Ovary (tissue), 9 donors: ENCODE measurements around the gene C1orf167. TPM values are rescaled to one million over a fixed set of nuclear protein-coding genes. Genes with fewer than 3 reads are reported as not detected.
"Not testable (repeated sequence)": the region's sequence is repeated elsewhere in the genome, so short reads cannot be mapped to it uniquely, and the experiment has no call there.

Experiments
- DNase-seq, 5 donors: peaks; one replicate each; pipeline ENCODE4 v3.0.0-alpha.2; 2019 to 2020
- H3K27ac ChIP-seq, 2 donors: fragments of 200-600 bp; one replicate each; pipeline versions ENCODE4 v1.5.1 to v1.8.0; 2019 to 2022
- H3K27me3 ChIP-seq: fragments of 200-600 bp; one replicate; pipeline ENCODE4 v1.8.0; 2022
- H3K36me3 ChIP-seq: fragments of 200-600 bp; sonication (generic); one replicate; pipeline ENCODE4 v1.5.1; 2019
- H3K4me1 ChIP-seq: one replicate; pipeline ENCODE4 v1.8.1; 2013; ENCODE audit warnings: mild to moderate bottlenecking, moderate library complexity; ENCODE audit not compliant: insufficient read depth
- H3K4me3 ChIP-seq: fragments of 200-600 bp; sonication (generic); one replicate; pipeline ENCODE4 v1.5.1; 2017
- H3K9me3 ChIP-seq, 2 donors: fragments of 200-600 bp in 1 of 2; sonication (generic) in 1 of 2; one replicate each; pipeline versions ENCODE4 v1.5.1 to v1.8.1; 2013 to 2019; ENCODE audit warnings: mild to moderate bottlenecking in 1 of 2, moderate library complexity in 1 of 2
- CTCF ChIP-seq, 3 donors: fragments of 450-650 bp in 2 of 3; fragments of 200-600 bp in 1 of 3; IDR thresholded peaks; one replicate each; pipeline versions ENCODE4 v1.5.1 to v1.8.0; 2016 to 2022; ENCODE audit warnings: antibody characterized with exemption in 3 of 3, mild to moderate bottlenecking in 1 of 3
- EP300 ChIP-seq: sonication (generic); formaldehyde crosslinking; IDR thresholded peaks from one replicate; pipeline ENCODE4 v1.6.1; 2017; ENCODE audit warnings: antibody characterized with exemption
- POLR2A ChIP-seq: fragments of 450-650 bp; IDR thresholded peaks from one replicate; pipeline ENCODE4 v1.6.1; 2017; ENCODE audit warnings: antibody characterized with exemption, mild to moderate bottlenecking, moderate library complexity
- WGBS, 3 donors: extraction: QIAGEN DNeasy Blood & Tissue Kit in 1 of 3; methylation state at CpG; one replicate each; pipeline versions ENCODE4 v1.1.5 to v1.1.7; 2013 to 2017; 5-methylcytosine and 5-hydroxymethylcytosine counted together
- intact Hi-C, 4 donors: fragments of 100-400 bp; cut with DNase I; formaldehyde crosslinking; loops; one replicate each; pipeline versions ENCODE4 v1.11.0 to v1.15.1; 2022 to 2023
- polyA plus RNA-seq, 2 donors: library from polyadenylated mRNA; stranded (reverse); fragments of 200-250 nt in 1 of 2; fragments of 350-450 nt in 1 of 2; fragmentation: Illumina TruSeq in 1 of 2; extraction: RNeasy Lipid Tissue Mini Kit (QIAGEN cat#74804) in 1 of 2; gene quantifications; one replicate each; pipeline ENCODE4 v1.2.3, GENCODE V29; 2013 to 2014
- total RNA-seq, 7 donors: library from RNA; depleted of rRNA in 2 of 7; stranded (reverse); fragments of >200 nt in 2 of 7; fragmentation: NEBNext Ultra II Directional in 3 of 7; extraction: Animal tissue kit (Norgen Biotek cat#: 25700) in 3 of 7; gene quantifications; one replicate each; pipeline versions ENCODE4 v1.1.0 to v1.2.4, GENCODE V29; 2016 to 2023
- donor health status: DM: no; HTN: no; CAD: no; lungs with moderate emphysema.
- donor health status: DM: no; HTN: no; CAD: no.
- donor health status: Bipolar disorder and iron deficiency.
- donor health status: DM: yes; HTN: yes; CAD: no.
- donor health status: DM: no; HTN: no; CAD: no.
- donor health status: DM: yes; HTN: yes; CAD: no.

C1orf167 gene
- total and polyA plus RNA-seq, 9 donors: 0.48 to 4.4 (median 1.4) TPM; not detected in 2

DNA sequence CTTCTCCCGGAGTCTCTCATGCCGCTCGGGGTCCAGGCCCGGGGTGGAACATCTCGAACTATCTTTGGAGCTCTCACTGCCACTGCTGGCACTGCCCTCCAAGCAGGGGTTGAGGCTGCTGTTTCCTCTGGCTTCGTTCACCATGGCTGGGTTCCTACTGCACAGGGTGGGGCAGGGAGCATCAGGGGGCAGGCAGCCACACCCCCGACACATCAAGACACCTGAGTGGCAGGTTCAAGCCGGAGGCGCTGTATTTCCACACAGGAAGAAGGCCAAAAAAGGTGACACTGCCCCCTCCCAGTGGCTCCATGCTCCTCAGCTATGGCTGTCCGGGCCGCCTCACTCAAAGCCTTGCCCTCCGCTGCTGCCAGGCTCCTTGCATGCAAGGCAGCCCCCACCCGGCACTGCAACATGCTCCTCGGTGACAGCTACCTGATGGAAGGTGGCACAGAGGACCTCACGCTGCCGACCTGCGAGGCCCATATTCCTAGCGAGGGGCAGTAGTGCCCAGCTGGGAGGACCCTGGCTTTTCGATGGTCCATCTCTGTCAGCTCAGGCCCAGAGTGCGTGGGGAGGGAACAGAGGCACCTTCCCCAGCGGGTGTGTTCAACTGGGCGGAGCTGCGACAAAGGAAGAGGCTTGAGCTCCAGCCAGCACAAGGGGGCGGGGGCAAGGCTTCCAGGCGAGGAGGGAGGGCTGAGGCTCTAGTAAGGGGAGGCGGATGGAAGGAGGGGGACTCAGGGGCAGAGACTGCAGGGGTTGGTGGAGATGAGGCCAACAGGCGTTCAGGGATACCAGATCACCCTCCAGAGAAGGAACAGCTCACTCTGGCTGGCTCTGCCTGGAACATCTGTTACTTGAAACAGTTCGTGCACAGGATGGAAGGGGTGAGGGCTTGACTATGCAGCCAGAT lies 41.2 kb downstream of the C1orf167 start:
- no peaks in the 10 kb centered on the region for H3K36me3 ChIP-seq
- H3K4me1 ChIP-seq: peaks cover 4% of the 10 kb centered on the region
- DNase-seq: peak; percentile 96 to 98 (median 97)
- peak overlapping the region; percentile 95 to 96 for H3K27ac ChIP-seq
- H3K4me3 ChIP-seq: peak overlapping the region; percentile 62
- TF ChIP-seq POLR2A: peak; percentile 76
- TF ChIP-seq EP300: no peak
- intact Hi-C loops: loop anchor here in 1 of 4 donors (2.0 kb wide), 1 partner anchor 16 kb away; no protein-coding TSS in a partner anchor
- no peaks in the 10 kb centered on the region for H3K27me3 ChIP-seq
- no peaks in the 10 kb centered on the region for H3K9me3 ChIP-seq
- 1 to 2% (median 2%) methylated on average over 27 to 28 of the region's 28 CpGs for WGBS, 3 donors

DNA sequence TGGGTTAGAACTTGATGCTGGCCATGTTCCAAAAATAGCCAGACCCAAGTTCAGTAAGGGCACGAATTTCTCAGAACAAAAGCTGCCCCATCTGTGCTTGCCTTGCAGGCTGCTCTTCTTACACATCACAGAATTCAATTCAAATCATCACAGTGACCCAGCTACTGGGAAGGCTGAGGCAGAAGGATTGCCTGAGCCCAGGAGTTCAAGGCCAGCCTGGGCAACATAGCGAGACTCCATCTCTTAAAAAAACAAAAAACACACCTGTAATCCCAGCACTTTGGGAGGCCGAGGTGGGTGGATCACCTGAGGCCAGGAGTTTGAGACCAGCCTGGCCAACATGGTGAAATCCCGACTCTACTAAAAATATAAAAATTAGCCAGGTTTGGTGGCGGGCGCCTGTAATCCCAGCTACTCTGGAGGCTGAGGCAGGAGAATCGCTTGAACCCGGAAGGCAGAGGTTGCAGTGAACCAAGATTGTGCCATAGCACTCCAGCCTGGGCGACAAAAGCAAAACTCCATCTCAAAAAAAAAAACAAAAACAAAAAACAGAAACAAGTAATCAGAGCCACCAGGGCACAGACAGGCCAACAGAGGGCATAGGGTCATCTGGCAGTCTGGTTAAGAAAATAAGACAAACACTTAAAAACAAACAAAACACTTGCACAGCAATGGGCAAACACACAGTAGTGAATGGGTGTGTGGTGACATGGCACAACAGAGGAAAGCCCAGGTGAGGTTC lies 42.1 kb downstream of the C1orf167 start:
- Histone ChIP-seq H3K27ac (peak overlapping the region; percentile 95 to 96), H3K4me3 (peak overlapping the region; percentile 80)
- H3K27me3 ChIP-seq, H3K4me1 ChIP-seq, H3K9me3 ChIP-seq, H3K36me3 ChIP-seq: not testable (repeated sequence)
- DNase-seq: peak in 2 of 5 donors; percentile 18 to 39
- WGBS, 3 donors: 43 to 49% (median 47%) methylated on average over 9 of the region's 9 CpGs
- intact Hi-C loops: loop anchor here in 1 of 4 donors (2.0 kb wide), 1 partner anchor 17 kb away; no protein-coding TSS in a partner anchor

DNA sequence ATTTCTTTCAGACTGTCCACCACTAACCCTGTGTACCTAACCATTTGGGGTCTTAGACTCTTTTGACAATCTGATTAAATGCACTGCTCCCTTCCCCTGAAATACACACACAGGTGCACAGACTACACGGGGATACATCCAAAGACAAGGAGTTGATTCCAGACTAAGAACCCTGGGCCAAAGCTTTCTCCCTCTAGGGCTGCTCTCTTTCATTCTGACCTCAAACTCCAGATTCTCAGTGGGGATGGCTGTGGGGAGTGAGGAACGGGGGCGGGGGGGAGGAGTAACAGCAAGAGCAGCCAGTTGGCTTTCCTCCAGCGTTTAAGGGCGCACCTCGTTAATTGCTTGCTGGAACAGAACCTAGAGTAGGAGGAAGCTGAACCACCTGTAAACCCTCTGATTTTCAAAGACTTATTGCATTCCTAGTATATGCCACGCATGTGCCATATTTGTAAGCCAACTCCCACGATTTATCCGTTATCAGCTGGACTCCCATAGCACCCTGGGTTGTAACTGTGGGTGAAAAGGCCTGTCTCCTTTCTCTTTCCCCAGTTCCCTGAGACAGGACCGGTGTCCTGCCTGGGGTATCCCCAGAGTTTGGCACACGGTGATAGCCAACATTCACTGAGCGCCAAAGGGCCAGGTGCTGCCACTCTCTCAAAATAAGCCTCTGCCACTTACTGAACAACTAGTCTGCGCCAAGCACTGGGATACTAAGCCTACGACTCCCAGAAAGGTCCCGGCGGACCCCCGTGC lies 42.9 kb downstream of the C1orf167 start:
- Histone ChIP-seq H3K27me3 (no peaks in the 10 kb centered on the region), H3K4me1 (peaks cover 4% of the 10 kb centered on the region), H3K36me3 (no peaks in the 10 kb centered on the region), H3K27ac (peak overlapping the region; percentile 95 to 96), H3K9me3 (no peaks in the 10 kb centered on the region), H3K4me3 (peak overlapping the region; percentile 80)
- intact Hi-C loops: no loop called here
- TF ChIP-seq CTCF (IDR thresholded peaks at IDR 0.05): no peak
- no peak for TF ChIP-seq EP300
- no peak for TF ChIP-seq POLR2A
- DNase-seq: peak; percentile 78 to 88 (median 84)
- 1 to 2% (median 1%) methylated on average over 17 of the region's 17 CpGs for WGBS, 3 donors

DNA sequence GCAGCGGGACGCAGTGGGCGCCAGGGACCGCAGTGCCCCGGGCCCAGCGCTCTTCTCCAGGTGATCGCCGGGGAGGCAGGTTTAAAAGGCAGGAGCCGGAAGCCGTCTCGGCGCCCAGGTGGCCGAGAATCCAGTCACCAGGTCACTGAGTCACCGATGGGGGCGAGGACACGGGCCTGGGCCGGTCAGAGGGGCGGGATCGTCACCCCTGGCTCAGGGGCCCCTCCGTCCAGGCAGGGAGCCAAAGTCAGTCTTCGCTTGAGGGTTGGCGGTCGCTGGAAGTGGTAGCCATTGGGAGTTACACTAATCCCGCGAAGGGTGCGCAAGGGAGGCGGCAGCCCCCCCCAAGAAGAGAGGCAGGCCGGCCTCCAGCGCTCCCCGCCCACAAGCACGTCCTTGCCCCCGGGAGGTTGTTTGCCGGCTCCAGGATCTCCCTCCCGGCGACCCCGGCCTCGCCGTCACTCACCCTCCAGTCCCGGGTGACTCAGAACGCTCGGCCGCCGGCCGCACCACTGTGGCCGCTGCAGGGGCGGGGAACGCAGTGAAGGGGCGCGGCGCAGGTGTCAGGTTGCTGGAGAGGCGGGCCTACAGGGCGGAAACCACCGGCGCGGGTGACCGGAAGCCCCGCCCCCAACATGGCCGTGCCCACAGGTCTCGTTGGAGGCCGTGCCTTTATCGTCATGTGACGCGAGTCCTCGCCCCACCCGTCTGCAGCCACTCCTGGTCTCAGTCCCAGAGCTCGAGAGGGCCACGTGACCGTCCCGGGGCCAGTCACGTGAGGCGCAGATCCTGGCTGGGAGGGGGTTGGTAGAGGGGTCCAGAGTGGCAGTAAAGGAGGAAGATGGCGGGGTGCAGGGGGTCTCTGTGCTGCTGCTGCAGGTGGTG lies 43.7 kb downstream of the C1orf167 start, which contains the start of the genes CLCN6 and MTHFR:
Gene CLCN6 (plus strand): TSS at position 770 of the 885 bp plus-strand sequence. CDS start 72 bp downstream, at position 842.
Gene MTHFR (minus strand): TSS at position 543 of the 885 bp plus-strand sequence. CDS start 2,848 bp downstream, outside the sequence.
- 0 to 1% (median 1%) methylated on average over 53 to 72 of the region's 72 CpGs for WGBS, 3 donors
- intact Hi-C loops: no loop called here
- peak within 1 kb of the TSS; percentile 95 to 96 for H3K27ac ChIP-seq
- no peaks in the 10 kb centered on the region for H3K36me3 ChIP-seq
- DNase-seq: peak; percentile 100
- peaks cover 4% of the 10 kb centered on the region for H3K4me1 ChIP-seq
- TF ChIP-seq POLR2A (peak; percentile 98), CTCF (IDR thresholded peaks at IDR 0.05) (peak in 1 of 3 donors; percentile 11), EP300 (peak; percentile 90)
- H3K9me3 ChIP-seq: no peaks in the 10 kb centered on the region
- no peaks in the 10 kb centered on the region for H3K27me3 ChIP-seq
- peak within 1 kb of the TSS; percentile 80 for H3K4me3 ChIP-seq
